K562 (cell line): ENCODE results near the gene TEX54. TPM values are rescaled to one million over a fixed set of nuclear protein-coding genes. Genes with fewer than 3 reads are reported as not detected.

Experiments used
- ATAC-seq: fragments of 200-7000 bp; cut with Tn5 transposase; 3 replicates; pipeline ENCODE4 v1.9.1; 2020; ENCODE audit warnings: moderate library complexity
- BruUV-seq: library from RNA; stranded (reverse); fragments of 400-500 nt; replicated peaks from 2 replicates; lab custom pipeline; 2021; lab: Mats Ljungman, UMichigan
- CTCF ChIA-PET: fragments of 300-600 bp; formaldehyde crosslinking; extraction: SDS; loops from one replicate; lab custom pipeline; 2021; ENCODE audit warnings: low intra/inter-chr PET ratio; lab: Yijun Ruan, JAX
- POLR2A ChIA-PET: fragments of 300-600, 350-650 bp; sonication (Branson Sonifier 250); formaldehyde crosslinking; extraction: SDS; loops from one replicate; lab custom pipeline; 2021; ENCODE audit warnings: antibody characterized with exemption, inconsistent platforms; lab: Yijun Ruan, JAX
- DNase-seq, 4 experiments: peaks; one replicate each; pipeline versions ENCODE4 v3.0.0 to v3.0.0-alpha.2; 2011 to 2018; ENCODE audit warnings: low spot score in 3 of 4, mixed read lengths in 3 of 4; ENCODE audit errors: extremely low read depth in 1 of 4
- FAIRE-seq: peaks from 2 replicates; lab custom pipeline; 2011; peaks lifted over from hg19 to GRCh38; lab: Jason Lieb, UNC
- H2AFZ ChIP-seq: 2 replicates; pipeline ENCODE4 v1.6.0; 2011; ENCODE audit warnings: low read depth, low read length, control low read depth, inconsistent platforms
- H3K27ac ChIP-seq: fragments of 200-600 bp; 3 replicates; pipeline ENCODE4 v1.8.0; 2011; ENCODE audit warnings: low read depth, mild to moderate bottlenecking, control low read depth, inconsistent platforms, low read length, moderate library complexity, mixed read lengths; ENCODE audit errors: extremely low read depth
- H3K27me3 ChIP-seq, 2 experiments: fragments of 300-600 bp in 1 of 2; 2 replicates in 1 of 2; 3 replicates in 1 of 2; pipeline versions ENCODE4 v1.6.0 to v1.8.0; 2011; ENCODE audit warnings: inconsistent platforms in 2 of 2, low read length in 2 of 2, mild to moderate bottlenecking in 1 of 2, mixed read lengths in 1 of 2, moderate library complexity in 1 of 2; ENCODE audit not compliant: control insufficient read depth in 2 of 2, insufficient read depth in 2 of 2
- H3K36me3 ChIP-seq: fragments of 300-600 bp; 3 replicates; pipeline ENCODE4 v1.8.0; 2011; ENCODE audit warnings: mild to moderate bottlenecking, low read length, inconsistent platforms; ENCODE audit not compliant: control insufficient read depth, insufficient read depth
- H3K4me1 ChIP-seq, 2 experiments: fragments of 200-600 bp in 1 of 2; replicated peaks in 1 of 2; 2 replicates in 1 of 2; 3 replicates in 1 of 2; pipeline versions ENCODE4 v1.5.1 to v1.8.0; 2011; ENCODE audit warnings: inconsistent platforms in 2 of 2, low read length in 2 of 2, mild to moderate bottlenecking in 1 of 2, mixed read lengths in 1 of 2, moderate library complexity in 1 of 2; ENCODE audit not compliant: control insufficient read depth in 2 of 2, insufficient read depth in 2 of 2
- H3K4me2 ChIP-seq: 2 replicates; pipeline ENCODE4 v1.6.1; 2011; ENCODE audit warnings: low read length, control low read depth, inconsistent platforms, mixed read lengths; ENCODE audit not compliant: insufficient read depth
- H3K4me3 ChIP-seq: fragments of 200-600 bp; sonication (generic), shearing (Covaris generic); 2 replicates; pipeline ENCODE4 v1.5.1; 2016; ENCODE audit warnings: control low read depth, inconsistent platforms
- H3K79me2 ChIP-seq: fragments of 200-600 bp; 3 replicates; pipeline ENCODE4 v1.8.0; 2011; ENCODE audit warnings: low read length, inconsistent platforms; ENCODE audit not compliant: control insufficient read depth, insufficient read depth
- H3K9ac ChIP-seq, 2 experiments: 2 replicates each; pipeline versions ENCODE4 v1.6.0 to v1.6.1; 2011; ENCODE audit warnings: low read depth in 2 of 2, low read length in 2 of 2, control low read depth in 1 of 2, inconsistent platforms in 1 of 2, mild to moderate bottlenecking in 1 of 2, mixed read lengths in 1 of 2; ENCODE audit not compliant: insufficient read depth in 1 of 2
- H3K9me1 ChIP-seq: one replicate; pipeline ENCODE4 v1.6.0; 2011; ENCODE audit warnings: inconsistent platforms, mild to moderate bottlenecking, low read length, moderate library complexity; ENCODE audit not compliant: control insufficient read depth, insufficient read depth
- H3K9me3 ChIP-seq: replicated peaks from 2 replicates; pipeline ENCODE4 v1.5.1; 2011; ENCODE audit warnings: low read depth, low read length, inconsistent platforms; ENCODE audit not compliant: control insufficient read depth, insufficient read depth
- H4K20me1 ChIP-seq: replicated peaks from 2 replicates; pipeline ENCODE4 v1.6.1; 2011; ENCODE audit warnings: low read length, inconsistent platforms, mixed read lengths; ENCODE audit not compliant: control insufficient read depth, insufficient read depth
- FOSL1 ChIP-seq: fragments of 200-800 bp; sonication (Bioruptor generic); conservative IDR thresholded peaks from 2 replicates; pipeline ENCODE4 v1.6.1; 2016; ENCODE audit warnings: missing genetic modification characterization, missing compliant biosample characterization
- HDGF ChIP-seq: fragments of 450-650 bp; IDR thresholded peaks from 2 replicates; pipeline ENCODE4 v1.6.1; 2016
- MGA ChIP-seq: fragments of 450-650 bp; IDR thresholded peaks from 2 replicates; pipeline ENCODE4 v1.6.1; 2016; ENCODE audit warnings: mild to moderate bottlenecking, moderate library complexity
- PHF8 ChIP-seq: fragments of 200-600 bp; sonication (generic); IDR thresholded peaks from 2 replicates; pipeline ENCODE4 v1.6.1; 2012; ENCODE audit warnings: mixed run types, mild to moderate bottlenecking, inconsistent platforms, low read length, moderate library complexity, borderline replicate concordance
- PTBP1 ChIP-seq: fragments of 200-400 bp; formaldehyde crosslinking; IDR thresholded peaks from 2 replicates; pipeline ENCODE4 v1.6.1; 2017; ENCODE audit warnings: low read depth, low read length
- SAFB ChIP-seq: fragments of 200-400 bp; formaldehyde crosslinking; IDR thresholded peaks from 2 replicates; pipeline ENCODE4 v1.6.1; 2017; ENCODE audit warnings: low read depth, low read length, borderline replicate concordance
- TFAM ChIP-seq: fragments of 250-450 bp; sonication (Bioruptor Pico); conservative IDR thresholded peaks from 2 replicates; pipeline ENCODE4 v1.5.0; 2021; ENCODE audit warnings: mild to moderate bottlenecking, moderate library complexity
- ZNF140 ChIP-seq: fragments of 250-450 bp; sonication (Bioruptor Pico); IDR thresholded peaks from 2 replicates; pipeline ENCODE4 v1.8.0; 2021; ENCODE audit warnings: moderate library complexity, mild to moderate bottlenecking, inconsistent platforms
- ZNF444 ChIP-seq: fragments of 250-450 bp; sonication (Bioruptor Pico); IDR thresholded peaks from 2 replicates; pipeline ENCODE4 v1.4.0; 2020; ENCODE audit warnings: mild to moderate bottlenecking, moderate library complexity
- WGBS: fragments of 100-300 bp; shearing (Covaris generic); methylation state at CpG from one replicate; pipeline ENCODE4 v1.1.6; 2016; ENCODE audit warnings: low coverage, mixed read lengths; ENCODE audit not compliant: insufficient coverage; ENCODE audit errors: missing lambda C conversion rate; 5-methylcytosine and 5-hydroxymethylcytosine counted together
- in situ Hi-C: fragments of 300-500 bp; cut with MboI; formaldehyde crosslinking; loops from 4 replicates; pipeline ENCODE4 v1.15.0; 2018; ENCODE audit warnings: inconsistent platforms, mixed read lengths
- intact Hi-C: fragments of 100-400 bp; cut with micrococcal nuclease; formaldehyde crosslinking; loops from 2 replicates; pipeline ENCODE4 v1.14.2; 2022
- polyA plus RNA-seq, 8 experiments: library from polyadenylated mRNA; depleted of rRNA in 4 of 8; stranded (reverse) in 5 of 8; unstranded in 3 of 8; fragments of >200 nt; fragmentation: Nextera tagmentation in 2 of 8; fragmentation: Illumina TruSeq in 1 of 8; extraction: Ambion mirVana in 2 of 8; extraction: Trizol in 1 of 8; gene quantifications; 2 replicates each; pipeline versions ENCODE4 v1.2.1 to v1.2.3, GENCODE V29; 2011 to 2014; ENCODE audit warnings: inconsistent platforms in 1 of 8, missing spikeins in 1 of 8
- total RNA-seq, 7 experiments: library from RNA; depleted of rRNA in 6 of 7; stranded (reverse); fragments of >200 nt in 6 of 7; fragmentation: Illumina TruSeq in 2 of 7; extraction: Trizol in 2 of 7; gene quantifications; 2 replicates each; pipeline versions ENCODE4 v1.2.1 to v1.2.3, GENCODE V29; 2011 to 2021; ENCODE audit warnings: low replicate concordance in 1 of 7

The TEX54 gene
- total and polyA plus RNA-seq, 9 of the 15 experiments (the other 6 are each of a cell fraction or from before 2014, with no cell fraction given) = not detected

- ChIA-PET CTCF (no interaction called here), POLR2A (interaction anchor here (0.6 to 6.3 kb wide), 35 partner anchors 10 to 690 kb away, joined by 3 to 403 read pairs (median 11); partner anchors contain the start of genes C11orf98, CSKMT, LBHD1 and NXF1)
- FAIRE-seq (no peak), ATAC-seq (no peak), DNase-seq (no peak)
- Histone ChIP-seq H3K36me3 (peaks cover 9% of the 10 kb centered on the region; the same call in 2 of the 3 replicates), H3K9me3 (no peaks in the 10 kb centered on the region; the same call in 1 of the 2 replicates), H3K4me2 (peak overlapping the region; percentile 65), H3K4me1 (peaks cover 8 to 19% of the 10 kb centered on the region in 2 experiments; a peak in 3 of 5 replicates), H3K4me3 (peak overlapping the region; percentile 33), H2AFZ (peak overlapping the region; percentile 92), H3K27ac (peak overlapping the region; percentile 89), H3K9me1 (no peaks in the 10 kb centered on the region), H3K9ac (peak overlapping the region; percentile 75 to 86), H3K79me2 (peaks cover 26% of the 10 kb centered on the region), H3K27me3 (no peaks in the 10 kb centered on the region), H4K20me1 (no peaks in the 10 kb centered on the region)
- 53% methylated on average over 27 of the region's 30 CpGs for WGBS
- in situ Hi-C loops = no loop called here
- intact Hi-C loops = loop anchor here (5.0 to 10.0 kb wide), 3 partner anchors 117 to 445 kb away; partner anchors contain the start of genes C11orf98, CSKMT, HNRNPUL2 and TTC9C
- no TSS peak for BruUV-seq
- TF ChIP-seq PHF8 (peak; percentile 27; the same call in 1 of the 2 replicates), SAFB (no peak), ZNF140 (no peak), PTBP1 (no peak), FOSL1 (tag) (no peak), TFAM (CRISPR knock-in tag) (no peak), HDGF (no peak), ZNF444 (CRISPR knock-in tag) (no peak), MGA (peak; percentile 69; the same call in 1 of the 2 replicates)
Measured at GRCh38 chr11:62842171-62842741, 9.6 kb upstream of the TEX54 start.
